SH-SY5Y (cell line): ENCODE data around the gene IKBIP.

Source experiments
- GATA2 ChIP-seq: IDR thresholded peaks from 2 replicates; pipeline ENCODE4 v1.6.1; 2011; ENCODE audit warnings: mild to moderate bottlenecking, low read depth, low read length
- GATA3 ChIP-seq: IDR thresholded peaks from 2 replicates; pipeline ENCODE4 v1.6.1; 2011; ENCODE audit warnings: low read depth, mild to moderate bottlenecking, low read length, moderate library complexity

GRCh38 chr12:98618952-98619351, 25.6 kb downstream of the IKBIP start:
- TF ChIP-seq GATA2 (no peak), GATA3 (no peak)
